Activated CD4-positive, alpha-beta T cell treated with anti-CD3 and anti-CD28 coated beads for 36 hours (primary cell): ENCODE measurements around the gene SEL1L2. TPM values are rescaled to one million over a fixed set of nuclear protein-coding genes. Genes with fewer than 3 reads are reported as not detected.

Experiments
- ATAC-seq: fragments of 200-7000 bp; cut with Tn5 transposase; one replicate; pipeline ENCODE4 v1.10.0; 2021; ENCODE audit warnings: mild to moderate bottlenecking, moderate library complexity
- CTCF ChIA-PET: fragments of 350-600 bp; sonication (Branson Sonifier 250); formaldehyde crosslinking; loops from one replicate; lab custom pipeline; 2021; ENCODE audit warnings: antibody characterized with exemption; lab: Charles Lee
- POLR2A ChIA-PET: fragments of 350-600 bp; sonication (Branson Sonifier 250); formaldehyde crosslinking; loops from one replicate; lab custom pipeline; 2021; ENCODE audit warnings: antibody characterized with exemption, inconsistent platforms; lab: Charles Lee
- DNase-seq: peaks from one replicate; pipeline ENCODE4 v3.0.0-alpha.2; 2020
- H3K27ac Mint-ChIP-seq: one replicate; pipeline ENCODE4 v1.8.0; 2021; ENCODE audit warnings: mixed read lengths
- H3K27me3 Mint-ChIP-seq: one replicate; pipeline ENCODE4 v1.8.0; 2021; ENCODE audit warnings: mixed read lengths
- H3K36me3 Mint-ChIP-seq: one replicate; pipeline ENCODE4 v1.8.0; 2021; ENCODE audit warnings: low read depth, mixed read lengths
- H3K4me1 Mint-ChIP-seq: one replicate; pipeline ENCODE4 v1.8.0; 2021; ENCODE audit warnings: mixed read lengths
- H3K4me3 Mint-ChIP-seq: one replicate; pipeline ENCODE4 v1.8.0; 2021; ENCODE audit warnings: mild to moderate bottlenecking, moderate library complexity, mixed read lengths
- H3K9me3 Mint-ChIP-seq: one replicate; pipeline ENCODE4 v1.8.0; 2021; ENCODE audit warnings: low read depth, mixed read lengths
- intact Hi-C, 2 experiments: fragments of 100-400 bp; cut with DNase I in 1 of 2; cut with micrococcal nuclease in 1 of 2; formaldehyde crosslinking; loops; one replicate each; pipeline versions ENCODE4 v1.14.2 to v1.15.1; 2022 to 2024; cut with DNase I, micrococcal nuclease
- total RNA-seq, 2 experiments: library from RNA; stranded (reverse); gene quantifications; one replicate each; pipeline ENCODE4 v1.2.3, GENCODE V29; 2021

The SEL1L2 gene
- total RNA-seq, 2 experiments from 2014 or later = not detected

- intact Hi-C loops = no loop called here
- Mint-ChIP-seq H3K9me3 (peaks cover 10% of the 10 kb centered on the region), H3K4me3 (no peak overlapping the region), H3K36me3 (peaks cover 3% of the 10 kb centered on the region), H3K27me3 (no peaks in the 10 kb centered on the region), H3K27ac (no peak overlapping the region), H3K4me1 (no peaks in the 10 kb centered on the region)
- no peak for ATAC-seq
- POLR2A ChIA-PET = no interaction called here
- DNase-seq = no peak
- CTCF ChIA-PET = no interaction called here
Observed at GRCh38 chr20:13891575-13891974, 98.8 kb downstream of the SEL1L2 start.

DNA sequence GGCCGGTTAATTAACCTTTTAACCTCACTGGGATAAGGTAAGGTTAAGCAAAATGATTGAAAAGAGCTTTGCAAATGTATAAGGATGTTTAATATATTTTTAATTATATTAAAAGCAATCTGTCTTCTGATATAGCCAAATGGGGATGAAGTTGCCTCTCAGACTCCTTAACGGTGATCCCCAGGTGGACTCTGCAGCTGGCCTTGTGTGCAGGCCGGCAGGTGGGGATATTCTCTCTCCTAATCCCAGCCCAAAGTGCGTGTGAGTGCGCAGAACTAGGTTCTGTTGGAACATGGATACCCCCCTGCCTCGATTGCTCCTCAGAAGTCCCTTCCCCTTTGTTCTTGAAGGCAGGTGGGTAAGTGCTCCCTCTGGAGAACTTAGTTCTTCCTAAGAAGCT, 105.6 kb downstream of the SEL1L2 start:
- ATAC-seq (no peak), DNase-seq (no peak)
- H3K27ac Mint-ChIP-seq = no peak overlapping the region
- ChIA-PET CTCF (no interaction called here), POLR2A (no interaction called here)
- no peak overlapping the region for H3K4me3 Mint-ChIP-seq
- intact Hi-C loops = no loop called here
- no peaks in the 10 kb centered on the region for H3K9me3 Mint-ChIP-seq
- H3K4me1 Mint-ChIP-seq = no peaks in the 10 kb centered on the region
- H3K36me3 Mint-ChIP-seq = no peaks in the 10 kb centered on the region
- peaks cover 2% of the 10 kb centered on the region for H3K27me3 Mint-ChIP-seq

- Mint-ChIP-seq H3K4me1 (no peaks in the 10 kb centered on the region), H3K9me3 (no peaks in the 10 kb centered on the region), H3K36me3 (no peaks in the 10 kb centered on the region), H3K27ac (no peak overlapping the region), H3K4me3 (no peak overlapping the region), H3K27me3 (peaks cover 2% of the 10 kb centered on the region)
- intact Hi-C loops = no loop called here
- ATAC-seq (no peak), DNase-seq (no peak)
- ChIA-PET POLR2A (no interaction called here), CTCF (no interaction called here)
Observed at GRCh38 chr20:13883425-13883824, 107.0 kb downstream of the SEL1L2 start.

DNA sequence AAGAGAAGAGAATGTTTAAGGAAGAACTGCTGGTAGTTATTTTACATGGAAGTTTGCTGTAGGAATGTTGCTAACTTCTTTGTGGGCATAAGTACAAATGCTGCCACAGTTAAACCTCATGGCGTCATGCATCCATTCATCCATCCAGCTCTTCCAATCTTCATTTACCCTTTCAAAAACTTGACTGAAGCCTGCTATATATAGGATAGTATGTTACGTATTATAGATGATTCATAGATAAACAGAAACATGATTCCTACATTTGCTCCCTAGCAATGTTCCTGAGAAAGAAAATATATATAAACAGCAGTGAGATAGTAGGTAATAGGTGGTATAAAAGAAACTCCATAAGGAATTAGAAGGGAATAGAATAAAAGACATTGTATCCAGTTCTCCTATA, 111.8 kb downstream of the SEL1L2 start:
- no peak overlapping the region for H3K27ac Mint-ChIP-seq
- peaks cover 3% of the 10 kb centered on the region for H3K27me3 Mint-ChIP-seq
- no peak for ATAC-seq
- DNase-seq = no peak
- no peaks in the 10 kb centered on the region for H3K36me3 Mint-ChIP-seq
- CTCF ChIA-PET = no interaction called here
- intact Hi-C loops = no loop called here
- H3K4me1 Mint-ChIP-seq = no peaks in the 10 kb centered on the region
- POLR2A ChIA-PET = no interaction called here
- H3K9me3 Mint-ChIP-seq = no peaks in the 10 kb centered on the region
- H3K4me3 Mint-ChIP-seq = no peak overlapping the region

GRCh38 chr20:13877793-13878192, 112.6 kb downstream of the SEL1L2 start:
- H3K9me3 Mint-ChIP-seq = no peaks in the 10 kb centered on the region
- H3K36me3 Mint-ChIP-seq = no peaks in the 10 kb centered on the region
- POLR2A ChIA-PET = no interaction called here
- intact Hi-C loops = no loop called here
- H3K27me3 Mint-ChIP-seq = peaks cover 3% of the 10 kb centered on the region
- no peak for ATAC-seq
- no peak for DNase-seq
- no peak overlapping the region for H3K4me3 Mint-ChIP-seq
- CTCF ChIA-PET = no interaction called here
- no peak overlapping the region for H3K27ac Mint-ChIP-seq
- no peaks in the 10 kb centered on the region for H3K4me1 Mint-ChIP-seq

- ATAC-seq = no peak
- intact Hi-C loops = no loop called here
- H3K27ac Mint-ChIP-seq = no peak overlapping the region
- no peak for DNase-seq
- H3K27me3 Mint-ChIP-seq = peaks cover 3% of the 10 kb centered on the region
- H3K9me3 Mint-ChIP-seq = no peaks in the 10 kb centered on the region
- POLR2A ChIA-PET = no interaction called here
- no peaks in the 10 kb centered on the region for H3K4me1 Mint-ChIP-seq
- H3K4me3 Mint-ChIP-seq = no peak overlapping the region
- CTCF ChIA-PET = interaction anchor here (1.0 to 1.4 kb wide), 2 partner anchors 10 to 21 kb away, joined by 3 to 4 read pairs; no protein-coding TSS in a partner anchor
- H3K36me3 Mint-ChIP-seq = no peaks in the 10 kb centered on the region
Observed at GRCh38 chr20:13875265-13875811, 115.1 kb downstream of the SEL1L2 start.

GRCh38 chr20:13874394-13875157, 115.8 kb downstream of the SEL1L2 start:
- peaks cover 3% of the 10 kb centered on the region for H3K27me3 Mint-ChIP-seq
- DNase-seq (no peak), ATAC-seq (no peak)
- H3K4me1 Mint-ChIP-seq = no peaks in the 10 kb centered on the region
- intact Hi-C loops = no loop called here
- no peak overlapping the region for H3K27ac Mint-ChIP-seq
- no peaks in the 10 kb centered on the region for H3K9me3 Mint-ChIP-seq
- ChIA-PET CTCF (interaction anchor here (1.0 to 1.4 kb wide), 2 partner anchors 9 to 21 kb away, joined by 3 to 4 read pairs; no protein-coding TSS in a partner anchor), POLR2A (no interaction called here)
- H3K4me3 Mint-ChIP-seq = no peak overlapping the region
- no peaks in the 10 kb centered on the region for H3K36me3 Mint-ChIP-seq

DNA sequence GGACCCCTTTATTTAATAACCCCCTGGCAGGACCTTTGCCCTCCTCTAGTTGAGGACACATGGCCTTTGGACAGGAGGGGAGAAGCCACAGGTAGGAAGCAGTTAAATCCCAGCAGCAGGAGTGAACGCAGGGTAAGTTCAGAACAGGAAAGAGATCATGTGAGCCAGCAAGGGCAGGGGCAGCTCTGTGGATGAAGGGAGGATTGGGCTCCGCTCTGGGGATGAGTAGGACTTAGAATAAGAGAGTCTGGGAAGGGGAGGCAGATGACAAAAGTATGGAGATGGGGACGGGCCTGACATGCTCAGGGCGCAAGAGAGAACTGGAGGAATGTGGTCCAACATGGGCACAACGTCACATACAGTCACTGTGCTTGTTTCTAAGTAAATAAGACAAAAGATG, 116.6 kb downstream of the SEL1L2 start:
- Mint-ChIP-seq H3K36me3 (no peaks in the 10 kb centered on the region), H3K9me3 (no peaks in the 10 kb centered on the region), H3K27me3 (peaks cover 3% of the 10 kb centered on the region), H3K4me1 (no peaks in the 10 kb centered on the region), H3K27ac (no peak overlapping the region), H3K4me3 (no peak overlapping the region)
- DNase-seq = no peak
- POLR2A ChIA-PET = no interaction called here
- CTCF ChIA-PET = interaction anchor here (1.4 kb wide), 1 partner anchor 8 kb away, joined by 3 read pairs; no protein-coding TSS in a partner anchor
- ATAC-seq = no peak
- intact Hi-C loops = no loop called here

DNA sequence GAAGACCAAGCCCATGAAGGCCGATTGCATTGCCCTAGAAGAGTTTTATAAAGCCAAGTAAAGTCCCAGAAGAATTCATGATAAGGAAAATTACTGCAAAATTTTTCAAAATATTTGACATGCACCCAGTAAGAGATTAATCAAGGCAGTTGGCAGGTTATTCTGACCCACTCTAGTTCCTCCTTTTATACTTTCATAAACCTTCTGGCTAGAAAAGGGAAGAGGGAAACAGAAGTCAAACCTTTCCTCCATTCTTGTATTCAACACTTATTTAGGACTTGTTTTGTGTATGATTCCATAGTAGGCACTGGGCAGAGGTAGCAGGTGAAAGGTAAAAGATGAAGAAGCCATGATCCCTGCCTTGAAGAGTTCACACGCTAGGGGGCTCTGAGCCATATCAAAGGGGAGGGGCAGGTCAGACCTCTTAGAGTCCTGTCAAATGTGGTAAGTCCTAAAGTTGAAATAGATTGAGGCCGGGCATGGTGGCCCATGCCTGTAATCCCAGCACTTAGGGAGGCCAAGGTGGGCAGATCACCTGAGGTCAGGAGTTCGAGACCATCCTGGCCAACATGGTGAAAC, 120.2 kb downstream of the SEL1L2 start:
- no peak overlapping the region for H3K27ac Mint-ChIP-seq
- CTCF ChIA-PET = no interaction called here
- intact Hi-C loops = no loop called here
- no peak overlapping the region for H3K4me3 Mint-ChIP-seq
- POLR2A ChIA-PET = no interaction called here
- no peak for DNase-seq
- no peaks in the 10 kb centered on the region for H3K9me3 Mint-ChIP-seq
- H3K4me1 Mint-ChIP-seq = no peaks in the 10 kb centered on the region
- peaks cover 5% of the 10 kb centered on the region for H3K27me3 Mint-ChIP-seq
- no peaks in the 10 kb centered on the region for H3K36me3 Mint-ChIP-seq
- no peak for ATAC-seq

- Mint-ChIP-seq H3K27ac (no peak overlapping the region), H3K4me1 (no peaks in the 10 kb centered on the region), H3K4me3 (no peak overlapping the region), H3K9me3 (no peaks in the 10 kb centered on the region), H3K36me3 (no peaks in the 10 kb centered on the region), H3K27me3 (peaks cover 7% of the 10 kb centered on the region)
- intact Hi-C loops = no loop called here
- DNase-seq (no peak), ATAC-seq (no peak)
- CTCF ChIA-PET = no interaction called here
- POLR2A ChIA-PET = no interaction called here
Observed at GRCh38 chr20:13868331-13868730, 122.1 kb downstream of the SEL1L2 start.

GRCh38 chr20:13865791-13866351, 124.5 kb downstream of the SEL1L2 start:
- intact Hi-C loops = no loop called here
- DNase-seq (no peak), ATAC-seq (no peak)
- no peaks in the 10 kb centered on the region for H3K4me1 Mint-ChIP-seq
- H3K27me3 Mint-ChIP-seq = peaks cover 12% of the 10 kb centered on the region
- no peaks in the 10 kb centered on the region for H3K36me3 Mint-ChIP-seq
- no peak overlapping the region for H3K4me3 Mint-ChIP-seq
- ChIA-PET CTCF (interaction anchor here (0.7 kb wide), 1 partner anchor 9 kb away, joined by 3 read pairs; no protein-coding TSS in a partner anchor), POLR2A (no interaction called here)
- no peak overlapping the region for H3K27ac Mint-ChIP-seq
- no peaks in the 10 kb centered on the region for H3K9me3 Mint-ChIP-seq
